ENCODE data around the gene GATAD2A. TPM values are rescaled to one million over a fixed set of nuclear protein-coding genes. Genes with fewer than 3 reads are reported as not detected.

Gene GATAD2A
- total and polyA plus RNA-seq, 2 donors from 2014 or later, result 18.0 to 91.0 TPM

DNA sequence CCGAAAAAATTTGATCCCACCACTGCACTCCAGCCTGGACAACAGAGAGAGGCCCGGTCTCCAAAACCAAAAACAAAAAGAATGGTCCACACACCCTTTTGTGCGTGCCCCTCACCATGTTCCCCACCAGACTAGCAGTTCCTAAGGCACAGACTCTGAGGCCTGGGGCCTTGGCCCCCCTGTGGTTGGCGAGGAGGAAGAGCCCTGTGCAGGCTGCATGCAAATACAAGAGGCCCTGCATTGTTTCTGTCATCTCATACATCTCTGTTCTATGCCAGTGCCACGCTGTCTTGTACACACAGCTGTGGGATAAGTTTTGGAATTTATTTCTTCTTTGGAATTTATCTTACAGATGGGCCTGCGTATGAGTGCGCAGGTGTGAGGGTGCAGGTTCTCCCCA is 118.6 kb downstream of the GATAD2A start:
- H3K9me3 ChIP-seq (ENCODE audit: control insufficient read depth in 2 of 3, insufficient read depth in 1 of 3, low read length in 3 of 3), result no peaks in the 10 kb centered on the region
- DNase-seq (no peak), FAIRE-seq (no peak)
- peaks cover 0 to 8% (median 4%) of the 10 kb centered on the region in 3 donors for H3K36me3 ChIP-seq (ENCODE audit: control insufficient read depth in 2 of 3, insufficient read depth in 3 of 3, low read length in 3 of 3)
- H3K9ac ChIP-seq (ENCODE audit: low read length in 3 of 3), result no peak overlapping the region
- no peaks in the 10 kb centered on the region for H3K27me3 ChIP-seq (ENCODE audit: control insufficient read depth, insufficient read depth, low read length)
- H3K4me3 ChIP-seq (ENCODE audit: low read length in 3 of 3), result no peak overlapping the region
- TF ChIP-seq, protein P1, sequence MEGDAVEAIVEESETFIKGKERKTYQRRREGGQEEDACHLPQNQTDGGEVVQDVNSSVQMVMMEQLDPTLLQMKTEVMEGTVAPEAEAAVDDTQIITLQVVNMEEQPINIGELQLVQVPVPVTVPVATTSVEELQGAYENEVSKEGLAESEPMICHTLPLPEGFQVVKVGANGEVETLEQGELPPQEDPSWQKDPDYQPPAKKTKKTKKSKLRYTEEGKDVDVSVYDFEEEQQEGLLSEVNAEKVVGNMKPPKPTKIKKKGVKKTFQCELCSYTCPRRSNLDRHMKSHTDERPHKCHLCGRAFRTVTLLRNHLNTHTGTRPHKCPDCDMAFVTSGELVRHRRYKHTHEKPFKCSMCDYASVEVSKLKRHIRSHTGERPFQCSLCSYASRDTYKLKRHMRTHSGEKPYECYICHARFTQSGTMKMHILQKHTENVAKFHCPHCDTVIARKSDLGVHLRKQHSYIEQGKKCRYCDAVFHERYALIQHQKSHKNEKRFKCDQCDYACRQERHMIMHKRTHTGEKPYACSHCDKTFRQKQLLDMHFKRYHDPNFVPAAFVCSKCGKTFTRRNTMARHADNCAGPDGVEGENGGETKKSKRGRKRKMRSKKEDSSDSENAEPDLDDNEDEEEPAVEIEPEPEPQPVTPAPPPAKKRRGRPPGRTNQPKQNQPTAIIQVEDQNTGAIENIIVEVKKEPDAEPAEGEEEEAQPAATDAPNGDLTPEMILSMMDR (IDR thresholded peaks at IDR 0.05; ENCODE audit: borderline replicate concordance, extremely low read depth, insufficient read depth), result no peak
- peaks cover 0 to 2% (median 0%) of the 10 kb centered on the region in 3 donors for H3K4me1 ChIP-seq (ENCODE audit: control insufficient read depth in 2 of 3, insufficient read depth in 2 of 3, low read depth in 1 of 3, low read length in 3 of 3)
- no peak overlapping the region for H3K27ac ChIP-seq (ENCODE audit: low read depth in 2 of 2, low read length in 2 of 2)
- intact Hi-C loops (cut with DNase I), result no loop called here

DNA sequence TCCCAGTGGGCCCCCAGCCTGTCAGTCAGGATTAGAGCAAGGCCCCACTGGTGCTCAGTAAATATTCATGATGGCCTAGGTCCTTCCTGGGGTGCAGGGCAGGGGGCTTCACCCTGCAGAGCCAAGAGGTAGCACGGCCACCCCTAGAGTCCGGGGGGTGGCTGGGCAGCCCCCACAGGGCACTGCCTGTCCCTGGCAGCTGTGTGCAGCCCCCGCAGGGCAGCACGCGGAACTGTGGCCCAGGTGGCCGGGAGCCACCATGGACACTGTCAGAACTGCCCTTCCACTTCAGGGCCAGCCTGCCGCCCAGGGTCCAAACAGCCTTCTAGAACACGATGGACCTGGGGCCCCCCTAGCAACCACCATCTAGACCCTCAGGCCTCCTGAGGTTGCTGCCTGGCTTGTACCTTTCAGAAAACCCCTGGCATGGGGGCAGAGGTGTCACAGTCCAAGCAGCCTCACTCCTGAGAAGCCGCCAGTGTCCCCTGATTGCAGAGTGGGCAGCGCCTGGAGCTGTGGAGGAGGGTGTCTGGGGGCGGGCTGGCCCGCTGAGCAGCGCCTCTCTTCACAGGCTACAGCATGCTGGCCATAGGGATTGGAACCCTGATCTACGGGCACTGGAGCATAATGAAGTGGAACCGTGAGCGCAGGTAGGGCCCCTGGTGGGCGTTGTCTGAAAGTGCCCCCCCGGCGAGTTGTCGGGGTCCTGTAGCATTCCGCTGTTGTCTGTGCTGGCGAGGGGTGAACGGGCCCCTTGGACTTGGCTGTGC is 120.3 kb downstream of the GATAD2A start:
- Histone ChIP-seq H3K4me1 (ENCODE audit: control insufficient read depth in 2 of 3, insufficient read depth in 2 of 3, low read depth in 1 of 3, low read length in 3 of 3) (no peaks in the 10 kb centered on the region), H3K4me3 (ENCODE audit: low read length in 3 of 3) (no peak overlapping the region), H3K36me3 (ENCODE audit: control insufficient read depth in 2 of 3, insufficient read depth in 3 of 3, low read length in 3 of 3) (peaks cover 0 to 5% (median 3%) of the 10 kb centered on the region in 3 donors), H3K9me3 (ENCODE audit: control insufficient read depth in 2 of 3, insufficient read depth in 1 of 3, low read length in 3 of 3) (no peaks in the 10 kb centered on the region), H3K27ac (ENCODE audit: low read depth in 2 of 2, low read length in 2 of 2) (no peak overlapping the region), H3K27me3 (ENCODE audit: control insufficient read depth, insufficient read depth, low read length) (no peaks in the 10 kb centered on the region), H3K9ac (ENCODE audit: low read length in 3 of 3) (no peak overlapping the region)
- intact Hi-C loops (cut with DNase I), result no loop called here
- no peak for FAIRE-seq
- TF ChIP-seq, protein P1 (IDR thresholded peaks at IDR 0.05; ENCODE audit: borderline replicate concordance, extremely low read depth, insufficient read depth), result no peak
- DNase-seq, result peak in 2 of 5 donors; percentile 44 to 50

DNA sequence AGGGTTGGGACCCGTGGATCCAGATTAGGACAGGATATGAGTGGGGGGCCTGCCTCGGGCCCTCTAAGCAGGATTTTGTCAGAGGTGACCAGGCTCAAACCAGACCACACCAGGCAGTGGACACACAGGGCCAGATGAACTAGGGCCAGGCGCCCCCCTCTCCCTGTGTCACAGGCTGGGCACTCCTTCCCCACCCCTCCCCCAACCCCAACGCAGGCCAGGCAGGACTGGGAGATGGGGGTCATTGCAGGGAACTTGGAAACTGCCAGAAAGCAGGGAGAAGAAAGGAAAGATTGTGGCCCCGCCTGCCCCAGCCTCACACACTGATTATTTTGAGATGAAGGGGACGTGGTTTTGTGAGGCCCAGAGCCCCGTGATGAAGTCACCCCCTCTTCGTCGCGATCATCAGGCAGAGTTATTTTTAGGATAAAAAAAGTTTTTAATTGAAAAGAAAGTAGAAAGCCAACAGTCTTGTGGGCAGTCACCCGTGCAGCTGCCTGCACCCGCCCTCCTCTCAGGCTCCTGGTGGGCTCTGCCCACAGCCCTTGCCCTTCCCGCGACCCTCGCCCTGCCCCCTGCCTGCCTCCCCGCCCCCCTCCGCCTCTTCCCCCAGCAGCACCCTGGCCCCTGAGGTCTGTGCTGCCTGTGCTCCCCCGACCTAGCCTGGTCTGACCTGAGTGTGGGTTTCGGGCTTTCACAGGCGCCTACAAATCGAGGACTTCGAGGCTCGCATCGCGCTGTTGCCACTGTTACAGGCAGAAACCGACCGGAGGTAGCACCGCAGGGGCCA is 121.3 kb downstream of the GATAD2A start:
- no peak for FAIRE-seq
- Histone ChIP-seq H3K27ac (ENCODE audit: low read depth in 2 of 2, low read length in 2 of 2) (no peak overlapping the region), H3K4me1 (ENCODE audit: control insufficient read depth in 2 of 3, insufficient read depth in 2 of 3, low read depth in 1 of 3, low read length in 3 of 3) (no peaks in the 10 kb centered on the region), H3K9me3 (ENCODE audit: control insufficient read depth in 2 of 3, insufficient read depth in 1 of 3, low read length in 3 of 3) (no peaks in the 10 kb centered on the region), H3K9ac (ENCODE audit: low read length in 3 of 3) (no peak overlapping the region), H3K27me3 (ENCODE audit: control insufficient read depth, insufficient read depth, low read length) (no peaks in the 10 kb centered on the region), H3K4me3 (ENCODE audit: low read length in 3 of 3) (no peak overlapping the region), H3K36me3 (ENCODE audit: control insufficient read depth in 2 of 3, insufficient read depth in 3 of 3, low read length in 3 of 3) (peaks cover 0 to 5% (median 3%) of the 10 kb centered on the region in 3 donors)
- DNase-seq, result no peak
- intact Hi-C loops (cut with DNase I), result no loop called here
- TF ChIP-seq, protein P1 (IDR thresholded peaks at IDR 0.05; ENCODE audit: borderline replicate concordance, extremely low read depth, insufficient read depth), result no peak

Measured in kidney (tissue), 14 donors.